ENCODE results near the gene GAS2L2. TPM values are rescaled to one million over a fixed set of nuclear protein-coding genes. Genes with fewer than 3 reads are reported as not detected.

GAS2L2 gene
- total RNA-seq, 1 donor from 2014 or later: not detected

- TF ChIP-seq CTCF (IDR thresholded peaks at IDR 0.05): no peak
- H3K4me3 ChIP-seq: peak overlapping the region in 1 of 2 donors; percentile 71
- peaks cover 24% of the 10 kb centered on the region for H3K4me1 ChIP-seq
- intact Hi-C loops (cut with DNase I): no loop called here
- H3K9me3 ChIP-seq: no peaks in the 10 kb centered on the region
- no peak overlapping the region for H3K27ac ChIP-seq
- no peak for DNase-seq (ENCODE audit: extremely low spot score in 2 of 2)
- H3K36me3 ChIP-seq: no peaks in the 10 kb centered on the region
- no peaks in the 10 kb centered on the region for H3K27me3 ChIP-seq
These were observed 20.3 kb downstream of the GAS2L2 start for GRCh38 chr17:35732806-35733136.

- peak in 1 of 2 donors; percentile 90 for DNase-seq (ENCODE audit: extremely low spot score in 2 of 2)
- intact Hi-C loops (cut with DNase I): no loop called here
- peak overlapping the region; percentile 44 for H3K27ac ChIP-seq
- H3K4me3 ChIP-seq: peak overlapping the region; percentile 62 to 71
- H3K27me3 ChIP-seq: no peaks in the 10 kb centered on the region
- no peak for TF ChIP-seq POLR2A (IDR thresholded peaks at IDR 0.05)
- TF ChIP-seq POLR2AphosphoS5 (IDR thresholded peaks at IDR 0.05; ENCODE audit: insufficient read depth in 1 of 2, low read depth in 1 of 2): no peak
- TF ChIP-seq CTCF (IDR thresholded peaks at IDR 0.05): no peak
- no peaks in the 10 kb centered on the region for H3K9me3 ChIP-seq
- peaks cover 28% of the 10 kb centered on the region for H3K4me1 ChIP-seq
- H3K36me3 ChIP-seq: no peaks in the 10 kb centered on the region
These were observed 20.9 kb downstream of the GAS2L2 start for GRCh38 chr17:35731917-35732805.

GRCh38 chr17:35731239-35731916 is 21.7 kb downstream of the GAS2L2 start, which contains the start of gene RASL10B:
Gene RASL10B, plus strand, starts transcription at chr17:35731639. Its CDS starts 3,546 bp downstream, at chr17:35735185.
- peak within 1 kb of the TSS; percentile 62 to 71 for H3K4me3 ChIP-seq
- peak within 1 kb of the TSS; percentile 44 for H3K27ac ChIP-seq
- no peak for TF ChIP-seq POLR2A (IDR thresholded peaks at IDR 0.05)
- TF ChIP-seq POLR2AphosphoS5 (IDR thresholded peaks at IDR 0.05; ENCODE audit: insufficient read depth in 1 of 2, low read depth in 1 of 2): no peak
- TF ChIP-seq CTCF (IDR thresholded peaks at IDR 0.05): no peak
- peak in 1 of 2 donors; percentile 70 for DNase-seq (ENCODE audit: extremely low spot score in 2 of 2)
- H3K36me3 ChIP-seq: no peaks in the 10 kb centered on the region
- peaks cover 35% of the 10 kb centered on the region for H3K4me1 ChIP-seq
- intact Hi-C loops (cut with DNase I): no loop called here
- H3K9me3 ChIP-seq: no peaks in the 10 kb centered on the region
- no peaks in the 10 kb centered on the region for H3K27me3 ChIP-seq

- DNase-seq (ENCODE audit: extremely low spot score in 2 of 2): no peak
- H3K4me1 ChIP-seq: peaks cover 43% of the 10 kb centered on the region
- no peak overlapping the region for H3K4me3 ChIP-seq
- H3K27ac ChIP-seq: no peak overlapping the region
- intact Hi-C loops (cut with DNase I): no loop called here
- H3K36me3 ChIP-seq: peaks cover 0 to 4% of the 10 kb centered on the region in 2 donors
- no peaks in the 10 kb centered on the region for H3K9me3 ChIP-seq
- TF ChIP-seq POLR2AphosphoS5 (IDR thresholded peaks at IDR 0.05; ENCODE audit: insufficient read depth in 1 of 2, low read depth in 1 of 2): no peak
- no peak for TF ChIP-seq CTCF (IDR thresholded peaks at IDR 0.05)
- no peak for TF ChIP-seq POLR2A (IDR thresholded peaks at IDR 0.05)
- H3K27me3 ChIP-seq: no peaks in the 10 kb centered on the region
These were observed 22.5 kb downstream of the GAS2L2 start for GRCh38 chr17:35730400-35731005.

All from vagina (tissue), 2 donors.